Measurements from ENCODE around the gene VAV2.

Gene VAV2

DNA sequence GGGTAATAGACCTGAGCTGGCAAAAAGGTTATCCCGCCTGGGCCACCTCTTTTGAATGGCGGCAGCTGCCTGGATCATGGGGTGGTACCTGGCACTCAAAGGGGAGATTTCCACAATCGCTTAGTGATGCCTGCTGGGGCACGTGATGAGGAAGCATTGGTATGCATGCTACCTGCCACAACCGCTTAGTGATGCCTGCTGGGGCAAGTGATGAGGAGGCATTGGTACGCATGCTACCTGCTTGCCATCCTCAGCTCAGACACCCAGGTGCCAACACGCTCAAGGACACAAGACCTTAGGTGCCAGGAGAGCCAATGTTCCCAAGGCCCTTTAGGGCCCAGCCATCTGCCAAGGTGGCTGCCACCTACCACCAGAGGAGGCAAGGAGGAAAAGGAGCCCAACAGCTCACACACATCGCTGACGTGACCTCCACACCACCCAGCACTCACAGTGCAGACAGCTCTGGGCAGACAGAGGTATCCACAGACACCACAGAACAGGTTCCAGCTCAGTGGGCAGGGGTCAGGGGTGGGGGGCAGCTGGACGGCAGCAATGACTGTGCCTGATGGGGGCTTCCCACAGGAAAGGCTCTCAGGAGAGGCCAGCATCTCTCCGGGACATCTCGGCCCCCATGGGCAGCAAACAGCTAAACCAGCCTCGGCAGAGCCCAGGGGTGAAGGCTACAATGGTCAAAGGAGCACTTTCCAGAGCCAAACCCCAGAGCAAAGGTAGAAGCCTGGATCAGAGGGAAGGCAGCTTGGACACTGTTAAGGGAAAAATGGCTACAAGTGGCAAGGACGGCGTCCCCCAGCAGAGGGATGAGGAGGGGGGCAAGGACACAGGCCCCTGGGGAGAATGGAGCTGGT is 210.9 kb downstream of the VAV2 start:
- no peak for DNase-seq (ENCODE audit: low read depth in 2 of 2)

DNA sequence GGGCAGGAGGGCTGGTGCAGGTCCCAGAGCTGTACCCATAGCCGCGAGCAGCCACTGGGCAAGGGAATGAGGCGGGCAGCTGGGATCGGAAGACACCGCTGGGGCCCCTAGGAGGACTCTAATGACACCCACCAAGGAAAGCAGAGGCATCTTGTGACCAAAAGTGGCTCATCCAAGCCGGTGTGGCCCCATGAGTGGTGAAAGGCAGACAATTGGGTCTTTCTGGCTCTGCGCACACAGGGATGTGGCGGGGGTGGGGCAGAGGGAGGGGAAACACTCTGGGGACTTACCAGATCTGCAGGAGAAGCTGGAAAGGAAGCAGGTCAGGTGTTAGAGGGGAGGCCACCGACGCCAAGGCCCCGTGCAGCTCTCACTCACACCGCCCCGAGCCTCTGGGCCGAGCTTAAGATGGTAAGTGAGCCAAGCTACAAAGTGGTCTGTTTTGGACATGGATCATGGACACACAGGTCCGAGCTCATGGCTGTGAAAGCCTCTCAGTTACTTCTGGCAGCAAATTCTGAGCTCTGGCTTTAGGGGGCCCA is 211.6 kb downstream of the VAV2 start:
- DNase-seq (ENCODE audit: low read depth in 2 of 2), result no peak

DNA sequence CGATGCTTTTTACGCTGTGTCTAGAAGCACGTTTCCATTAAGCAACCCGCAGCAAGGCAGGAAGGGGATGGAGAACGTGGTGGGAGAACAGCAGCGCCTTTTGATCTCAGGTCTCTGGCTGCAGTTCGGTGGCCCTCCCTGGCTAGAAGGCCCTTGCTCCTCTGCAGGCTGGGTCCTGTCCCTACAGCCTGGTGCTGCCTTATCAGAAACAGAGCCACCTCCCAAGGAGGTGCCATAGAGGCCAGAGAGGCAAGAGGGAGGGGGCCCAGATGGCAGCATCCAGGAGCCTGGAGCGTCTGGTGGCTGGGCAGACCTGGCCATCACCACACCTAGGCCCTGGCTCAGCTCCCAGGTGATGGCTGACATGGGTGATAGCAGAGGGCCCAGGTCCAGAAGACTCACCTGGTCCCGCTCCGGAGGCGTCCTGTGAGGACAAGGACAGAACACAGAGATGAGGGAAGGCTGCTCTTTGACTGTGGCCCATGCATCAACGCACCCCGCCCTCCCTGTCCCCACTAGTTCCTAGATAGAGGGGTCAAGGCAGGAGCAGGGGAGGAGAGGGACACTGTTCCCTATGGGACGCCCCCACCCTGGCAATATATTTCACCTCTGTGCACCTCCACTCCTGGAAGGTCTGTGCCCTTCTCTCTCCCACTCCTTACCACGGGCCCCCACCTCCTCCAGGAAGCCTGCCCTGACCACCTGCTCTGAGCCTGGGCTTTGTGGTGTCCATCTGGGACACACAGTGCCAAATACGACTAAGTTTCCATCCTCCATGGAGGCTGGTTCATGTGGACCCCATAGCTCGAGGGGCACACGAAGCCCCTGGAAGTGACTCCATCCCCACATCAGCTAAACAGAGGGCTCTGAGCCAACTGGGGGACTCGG is 212.4 kb downstream of the VAV2 start:
- no peak for DNase-seq (ENCODE audit: low read depth in 2 of 2)

DNA sequence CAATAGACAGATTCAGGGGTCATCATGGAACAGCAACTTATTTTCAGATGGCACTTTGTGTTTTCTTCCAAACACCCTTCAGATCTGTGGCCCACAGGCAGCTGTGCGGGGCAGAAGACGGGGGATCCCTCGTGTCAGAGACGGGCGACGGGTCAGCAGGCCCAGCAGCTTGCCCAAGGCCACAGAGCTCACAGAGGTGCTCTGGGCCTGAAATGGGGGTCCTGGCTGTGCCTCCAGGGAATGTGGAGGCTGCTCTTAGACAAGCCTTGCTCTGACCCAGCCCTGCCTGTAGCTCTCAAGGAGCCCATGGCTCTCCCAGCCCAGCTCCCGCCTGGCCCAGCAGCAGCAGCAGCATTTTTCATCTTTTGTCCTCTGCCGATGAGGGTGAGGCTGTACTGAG is 213.0 kb downstream of the VAV2 start:
- no peak for DNase-seq (ENCODE audit: low read depth in 2 of 2)

DNA sequence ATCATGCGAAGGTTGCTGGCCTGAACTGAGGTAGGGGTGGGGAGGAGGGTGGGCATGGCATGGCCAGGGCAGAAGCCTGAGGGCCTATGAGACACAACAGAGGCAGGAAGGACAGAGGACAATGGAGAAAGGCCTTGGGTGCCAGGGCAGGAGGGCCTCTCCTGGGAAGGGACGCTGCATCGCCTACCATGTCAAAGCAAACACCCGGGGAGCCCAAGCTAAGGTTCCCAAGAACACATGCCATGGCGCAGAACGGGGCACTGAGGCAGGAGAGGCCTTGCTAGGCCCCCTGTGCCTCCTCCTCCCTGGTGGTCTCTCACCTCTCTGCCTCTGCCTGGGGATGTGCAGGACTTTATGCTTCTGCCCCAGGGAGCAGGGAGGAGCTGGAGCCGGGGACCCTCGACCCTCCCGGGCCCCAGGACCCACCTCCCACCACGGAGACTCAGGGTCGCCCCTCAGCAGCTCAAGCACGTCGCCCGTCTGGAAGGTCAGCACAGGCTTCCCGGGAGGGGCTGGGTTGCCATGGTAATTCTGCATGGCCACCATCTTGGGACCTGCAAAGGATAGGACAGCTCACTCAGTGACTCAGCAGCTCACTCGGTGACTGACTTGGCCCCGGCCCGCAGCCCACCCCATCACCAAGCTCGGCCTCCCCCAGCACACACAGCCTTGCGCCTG is 213.6 kb downstream of the VAV2 start:
- DNase-seq (ENCODE audit: low read depth in 2 of 2), result no peak

DNA sequence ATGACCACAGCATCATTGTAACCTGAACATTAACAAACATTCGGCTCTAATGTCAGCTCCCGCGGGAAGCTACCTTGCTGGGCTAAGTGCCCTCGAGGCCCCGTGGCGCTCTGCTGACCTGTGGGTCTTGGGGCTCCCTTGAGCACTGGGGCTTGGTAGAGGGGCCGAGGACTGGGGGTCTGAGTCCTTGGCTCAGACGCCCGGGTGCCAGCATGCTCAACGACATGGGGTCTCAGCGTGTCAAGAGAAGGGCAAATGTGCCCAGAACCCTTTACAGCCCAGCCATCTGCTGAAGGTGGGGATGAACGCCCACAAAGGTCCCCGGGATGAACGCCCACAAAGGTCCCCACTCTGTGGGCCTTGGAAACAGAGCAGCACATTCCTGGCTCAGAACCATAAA is 214.3 kb downstream of the VAV2 start:
- no peak for DNase-seq (ENCODE audit: low read depth in 2 of 2)

DNA sequence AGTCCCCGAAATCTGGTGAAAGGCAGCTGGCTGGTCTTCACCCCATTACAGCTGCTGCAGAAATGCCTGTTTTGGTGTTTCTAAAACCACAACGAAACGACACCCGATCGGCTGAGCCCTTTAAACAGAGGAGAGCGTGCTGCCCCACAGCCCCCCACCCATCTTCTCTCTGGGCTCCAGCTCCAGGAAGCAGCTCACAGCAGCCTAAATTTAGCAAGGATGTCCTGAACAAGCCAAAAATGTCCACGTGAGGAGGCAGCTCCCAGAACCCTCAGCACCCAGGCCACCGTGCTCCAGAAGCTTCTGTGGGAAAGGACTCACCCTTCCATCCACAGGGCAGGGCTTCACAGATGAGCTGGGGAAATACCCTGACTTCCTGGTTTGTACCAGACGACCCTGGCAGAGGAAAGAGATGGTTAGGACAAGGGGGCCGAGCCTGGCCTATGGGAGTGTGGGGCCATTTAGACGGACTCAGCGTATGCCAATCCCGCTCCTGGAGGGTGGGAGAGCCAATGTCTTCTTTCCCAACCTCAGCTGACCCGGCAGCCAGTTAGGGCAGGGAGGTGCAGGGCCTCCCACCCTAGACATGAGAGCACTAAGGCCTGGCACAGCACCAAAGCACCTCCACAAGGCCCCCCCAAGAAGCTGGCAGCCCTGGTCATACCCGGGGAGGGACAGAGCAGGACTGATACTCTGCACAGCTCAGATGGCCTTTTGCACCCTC is 214.9 kb downstream of the VAV2 start:
- DNase-seq (ENCODE audit: low read depth in 2 of 2), result no peak

DNA sequence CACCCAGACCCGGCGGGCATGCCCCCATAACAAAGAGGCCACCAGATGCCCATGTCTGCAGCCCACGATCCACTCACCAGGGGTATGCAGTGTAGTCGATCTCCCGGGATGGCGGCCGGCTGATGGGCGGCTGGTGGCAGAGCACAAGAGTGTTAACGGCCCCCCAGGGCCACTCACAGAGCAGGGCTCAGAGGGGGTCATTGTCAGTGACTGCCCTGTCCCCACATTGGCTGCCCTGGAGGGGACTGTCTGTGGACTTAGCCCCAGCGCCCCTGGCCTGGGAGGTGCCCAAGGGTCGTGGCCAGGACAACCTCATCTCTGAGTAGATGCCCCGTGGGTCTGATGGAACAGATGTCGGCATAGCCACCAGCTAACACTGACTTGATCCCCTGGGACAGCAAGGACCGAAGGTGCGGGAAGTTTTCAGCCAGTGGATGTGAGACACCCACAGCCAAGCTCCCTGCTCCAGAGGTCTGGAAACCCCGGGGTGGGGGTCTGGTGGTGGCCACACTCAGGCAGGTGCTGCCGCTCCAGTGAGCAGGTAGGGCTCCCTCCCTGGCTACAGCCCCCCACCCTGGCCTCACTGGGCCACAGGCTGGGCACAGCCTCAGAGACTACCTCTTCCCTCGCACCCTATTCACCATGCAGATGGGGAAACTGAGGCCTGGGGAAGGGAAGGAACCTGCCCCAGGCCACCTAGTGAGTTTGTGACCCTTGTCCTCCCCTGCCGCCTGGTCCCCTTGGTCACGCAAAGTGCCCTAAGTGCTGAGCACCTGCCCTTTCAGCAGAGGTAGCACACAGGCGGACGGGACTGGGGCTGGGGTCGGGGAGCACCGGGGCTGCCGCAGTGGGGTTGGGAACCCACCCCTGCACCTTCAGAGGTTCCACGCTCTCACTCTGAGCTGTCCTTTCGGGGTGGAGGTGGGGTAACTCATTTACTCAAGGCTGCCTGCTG is 215.9 kb downstream of the VAV2 start:
- DNase-seq (ENCODE audit: low read depth in 2 of 2), result no peak

DNA sequence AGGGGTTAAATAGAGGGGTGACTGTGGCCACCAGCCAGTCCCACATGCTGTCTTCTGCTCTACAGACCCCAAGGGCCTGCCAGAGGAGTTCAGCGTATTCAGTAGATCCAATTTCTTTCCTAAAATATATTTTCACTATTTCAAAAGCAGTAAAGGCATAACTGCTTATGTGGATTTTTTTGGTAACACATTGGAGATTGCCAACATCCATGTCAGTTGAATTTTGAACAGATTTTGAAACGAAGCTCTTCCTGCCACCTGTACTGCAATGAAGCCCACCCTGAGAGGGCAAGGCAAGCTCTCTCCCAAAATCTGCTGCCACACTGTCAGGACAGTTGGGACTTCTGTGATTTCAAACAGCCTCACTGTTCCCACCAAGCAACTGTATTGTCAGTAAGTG is 216.8 kb downstream of the VAV2 start:
- DNase-seq (ENCODE audit: low read depth in 2 of 2), result no peak

DNA sequence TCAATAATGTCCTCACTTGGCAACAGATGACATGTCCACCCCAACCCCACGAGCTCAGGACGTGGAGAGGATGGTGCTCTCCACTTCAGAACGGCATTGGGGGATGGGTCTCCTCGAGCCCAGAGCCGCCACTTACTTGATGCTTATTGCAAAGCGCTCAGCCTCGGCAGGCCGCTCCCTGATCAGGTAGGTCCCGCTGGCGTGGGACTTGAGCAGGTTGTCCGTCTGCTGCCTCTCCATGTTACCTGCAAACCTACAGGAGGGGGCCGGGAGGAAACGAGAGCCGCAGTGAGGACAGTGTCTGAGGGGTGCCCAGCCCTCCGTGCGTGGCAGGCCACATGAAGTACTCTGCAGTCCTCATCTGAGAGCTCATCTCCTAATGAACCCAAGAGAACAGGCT is 217.3 kb downstream of the VAV2 start:
- DNase-seq (ENCODE audit: low read depth in 2 of 2), result no peak

DNA sequence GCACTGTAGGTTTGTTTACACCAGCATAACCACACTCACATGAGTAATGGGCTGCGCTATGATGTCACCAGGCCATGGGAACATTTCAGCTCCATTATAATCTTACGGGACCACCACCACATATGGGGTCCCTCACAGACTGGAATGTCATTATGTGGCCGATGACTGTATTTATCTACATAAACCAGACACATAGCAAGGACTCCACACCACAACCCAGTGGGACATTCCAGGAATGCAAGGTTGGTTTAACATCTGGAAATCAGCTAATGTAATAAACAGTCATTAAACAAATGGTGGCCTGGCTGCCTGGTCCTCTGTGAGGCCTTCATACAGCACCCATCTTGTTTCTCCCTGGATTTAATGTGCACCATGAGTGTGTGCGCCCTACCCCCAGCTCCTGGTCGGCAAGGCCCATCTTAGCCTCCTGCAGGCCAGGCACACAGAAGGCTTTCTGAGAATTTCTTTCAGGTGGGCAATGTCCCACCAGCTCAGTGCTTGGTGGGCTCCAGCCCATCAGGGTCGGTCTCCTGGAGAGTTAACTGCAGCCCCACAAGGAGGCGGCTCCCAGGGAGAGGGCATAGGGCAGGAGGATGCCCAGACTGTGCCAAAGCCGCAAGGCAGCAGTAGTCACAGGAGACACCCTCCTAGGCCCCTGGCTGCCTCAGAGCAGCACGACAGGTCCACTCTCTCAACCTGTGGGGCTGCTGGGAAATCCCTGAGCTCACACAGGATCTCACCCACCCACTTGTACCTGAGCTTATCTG is 218.1 kb downstream of the VAV2 start:
- DNase-seq (ENCODE audit: low read depth in 2 of 2), result no peak

DNA sequence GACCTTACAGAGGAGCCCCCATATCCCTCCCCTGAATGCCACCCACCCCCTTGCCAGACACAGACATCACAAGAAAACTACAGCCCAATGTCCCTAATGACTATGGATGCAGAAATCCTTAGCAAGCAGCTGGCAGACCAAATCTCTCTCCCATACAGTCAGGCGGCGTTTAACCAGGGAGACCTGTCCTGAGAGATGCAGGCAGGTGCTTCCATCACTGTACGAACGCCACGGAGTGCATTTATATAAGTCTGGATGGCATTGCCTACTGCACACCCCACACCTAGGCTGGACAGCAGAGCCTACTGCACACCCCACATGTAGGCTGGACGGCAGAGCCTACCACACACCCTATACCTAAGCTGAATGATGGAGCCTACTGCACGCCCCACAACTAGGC is 219.5 kb downstream of the VAV2 start:
- DNase-seq (ENCODE audit: low read depth in 2 of 2), result no peak

DNA sequence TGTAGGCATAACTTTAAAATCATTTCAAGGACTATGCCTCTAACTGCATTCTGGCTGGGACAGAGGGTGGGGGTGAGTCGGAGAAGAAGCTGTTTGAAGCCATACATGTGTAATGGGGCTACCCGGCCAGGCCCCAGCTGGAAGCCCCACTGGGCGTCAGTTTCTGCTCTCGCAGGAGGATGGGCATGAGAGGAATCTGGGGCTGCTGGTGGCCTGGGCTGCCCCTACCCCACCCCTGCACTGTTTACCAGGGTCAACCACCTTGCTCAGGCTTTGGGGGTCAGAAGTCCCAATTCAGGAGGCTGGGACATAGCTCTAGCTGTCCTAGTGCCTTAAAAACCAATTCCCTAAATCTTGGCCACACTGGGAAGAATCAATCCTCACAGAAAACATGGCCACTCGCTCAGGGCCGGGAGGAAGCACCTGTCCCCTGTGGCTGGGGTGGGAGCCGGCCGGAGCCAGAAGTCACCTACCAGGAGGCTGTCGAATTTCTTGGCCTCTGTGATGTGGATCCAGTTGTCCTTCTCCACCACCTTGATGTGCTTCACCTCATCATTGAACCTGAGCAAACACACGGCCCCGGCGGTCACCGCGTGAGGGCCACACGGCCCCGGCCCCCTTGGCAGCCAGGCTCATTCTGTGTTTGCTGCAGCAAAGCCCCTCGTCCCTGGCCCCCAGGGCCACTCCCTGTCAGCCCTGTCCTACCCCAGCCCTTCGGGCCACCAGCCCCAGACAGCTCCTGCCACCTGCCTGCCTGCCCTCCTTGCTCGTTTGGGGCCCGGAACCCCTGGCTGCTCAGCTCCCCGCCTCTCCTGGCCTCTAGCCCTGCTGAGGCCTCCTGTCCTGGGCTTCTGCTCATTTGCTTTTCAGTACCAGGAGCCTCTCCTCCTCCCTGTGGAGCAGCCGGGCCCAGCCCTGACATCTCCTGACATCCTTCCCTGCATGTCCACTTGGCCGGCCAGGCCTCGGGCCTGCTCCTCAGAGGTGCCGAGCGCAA is 220.3 kb downstream of the VAV2 start:
- DNase-seq (ENCODE audit: low read depth in 2 of 2), result no peak

DNA sequence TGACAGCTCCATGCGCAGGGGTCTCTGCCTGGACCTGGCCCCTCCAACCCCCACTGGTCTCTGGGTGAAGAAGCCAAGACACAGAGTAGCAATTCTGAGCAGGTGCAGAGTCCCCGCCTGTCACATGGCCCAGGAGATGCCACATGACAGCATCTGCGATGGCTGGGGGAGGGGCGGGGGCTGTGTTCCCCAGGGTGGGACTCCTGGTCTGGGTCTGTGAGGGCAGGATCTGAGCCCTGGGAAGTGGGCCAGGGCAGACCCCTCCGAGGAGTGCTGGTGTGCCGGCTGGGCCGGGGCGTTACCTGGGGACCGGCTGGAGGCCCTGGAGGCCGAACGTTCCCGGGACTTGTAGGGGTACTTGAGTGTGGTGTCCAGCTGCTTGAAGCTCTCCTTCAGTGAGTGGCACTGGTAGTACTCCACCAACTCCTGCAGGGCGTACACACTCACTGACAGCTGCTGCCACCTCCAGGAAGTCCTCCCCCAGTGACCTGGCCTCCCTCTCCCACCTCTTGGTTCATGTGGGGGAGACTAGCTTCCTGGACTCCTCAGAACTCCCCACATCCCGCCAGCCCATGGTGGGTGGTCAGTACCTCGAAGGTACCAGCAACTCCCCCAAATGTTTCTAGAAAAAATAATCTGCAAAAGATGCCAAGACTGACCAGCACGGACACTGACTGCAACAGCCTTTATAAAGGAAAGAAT is 221.9 kb downstream of the VAV2 start:
- no peak for DNase-seq (ENCODE audit: low read depth in 2 of 2)

DNA sequence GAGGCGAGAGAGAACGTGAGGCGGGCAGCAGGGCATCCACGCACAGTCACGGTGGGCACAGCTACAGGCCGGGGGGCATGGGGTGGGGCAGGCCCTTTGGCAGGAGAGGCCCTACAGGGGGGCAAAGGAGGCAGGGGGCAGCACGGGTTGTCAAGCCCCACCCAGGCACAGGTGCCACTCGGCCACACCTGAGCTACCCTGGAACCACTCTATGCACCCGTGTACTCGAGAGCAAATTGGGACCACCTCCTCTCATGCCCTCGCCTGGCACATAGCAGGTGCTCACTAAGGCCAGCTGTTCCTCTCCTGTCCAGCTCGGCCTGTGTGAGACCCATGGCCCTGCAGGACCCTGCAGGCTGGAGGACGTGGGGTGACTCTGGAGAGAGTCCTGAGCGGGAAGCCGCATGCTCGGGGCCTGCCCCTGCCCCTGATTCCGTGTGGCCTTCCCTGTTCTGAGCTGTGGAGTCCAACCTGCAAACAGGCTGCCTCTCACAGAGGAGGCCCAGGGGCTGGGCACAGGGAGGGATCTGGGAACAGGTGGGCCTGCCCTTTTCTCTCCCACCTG is 222.5 kb downstream of the VAV2 start:
- no peak for DNase-seq (ENCODE audit: low read depth in 2 of 2)

DNA sequence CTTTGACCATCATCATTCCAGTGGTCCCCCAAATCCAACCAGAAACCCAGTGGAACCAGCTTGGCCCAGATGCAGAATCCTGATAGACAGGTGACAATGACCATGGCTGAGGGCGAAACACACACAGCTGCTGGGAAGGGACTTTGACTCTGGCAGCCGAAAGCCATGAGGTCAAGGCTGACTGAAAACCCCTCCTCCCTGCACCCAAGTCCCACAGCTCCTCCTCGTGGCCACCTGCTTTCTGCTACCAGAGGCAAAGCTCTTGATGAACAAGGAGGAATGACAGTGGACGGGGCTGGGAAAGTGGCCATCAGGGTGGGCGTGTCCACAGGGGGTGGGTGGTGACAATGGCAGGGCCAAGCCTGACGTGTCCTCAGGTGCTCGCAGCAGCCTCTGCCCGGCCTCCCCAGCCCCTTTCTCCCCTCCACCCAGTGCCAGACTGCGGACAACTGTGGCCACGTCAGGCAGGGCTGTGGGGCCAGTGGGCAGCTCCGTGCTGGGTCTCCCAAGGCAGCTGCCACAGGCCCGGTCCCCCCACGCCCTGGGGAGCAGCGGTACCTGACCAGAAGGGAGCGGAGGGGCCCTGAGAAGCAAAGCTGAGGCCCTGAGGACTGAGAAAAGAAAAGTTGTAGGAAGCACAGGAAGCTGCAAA is 223.1 kb downstream of the VAV2 start:
- no peak for DNase-seq (ENCODE audit: low read depth in 2 of 2)

DNA sequence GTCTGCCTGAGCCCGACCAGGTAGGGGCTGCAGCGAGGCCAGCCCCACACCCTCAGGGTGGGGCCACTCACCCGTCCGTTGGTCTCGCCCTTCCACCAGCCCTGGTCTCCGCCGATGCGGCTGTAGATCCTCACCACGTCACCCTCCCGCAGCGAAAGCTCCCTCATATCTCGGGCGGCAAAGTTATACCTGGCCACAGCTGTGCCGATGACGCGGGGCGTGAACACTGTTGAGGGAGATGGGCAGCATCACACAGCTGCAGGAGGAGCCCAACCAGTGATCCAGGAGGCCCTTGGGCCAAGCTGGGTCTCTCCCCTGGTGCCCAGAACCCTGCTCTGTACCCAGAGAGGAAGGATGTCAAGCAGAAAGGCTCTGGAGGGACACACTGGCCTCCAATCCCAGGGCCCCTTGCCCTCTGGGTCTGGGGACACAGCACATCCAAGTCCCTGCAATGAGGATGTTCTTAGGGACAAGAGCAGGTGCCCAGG is 223.7 kb downstream of the VAV2 start:
- DNase-seq (ENCODE audit: low read depth in 2 of 2), result no peak
